GM19239 (cell line): Measurements from ENCODE around the gene TEAD3.

ENCODE experiments used
- DNase-seq: peaks from one replicate; pipeline ENCODE4 v3.0.0; 2011; ENCODE audit warnings: low spot score; ENCODE audit not compliant: insufficient read length
- FAIRE-seq: peaks from 2 replicates; lab custom pipeline; 2011; peaks lifted over from hg19 to GRCh38; lab: Jason Lieb, UNC

The TEAD3 gene

GRCh38 chr6:35429463-35429862 lies 67.4 kb downstream of the TEAD3 start:
- no peak for FAIRE-seq
- no peak for DNase-seq

- DNase-seq: no peak
- FAIRE-seq: no peak
Observed at GRCh38 chr6:35428421-35429149, 68.3 kb downstream of the TEAD3 start.

GRCh38 chr6:35427851-35428321 lies 69.0 kb downstream of the TEAD3 start:
- FAIRE-seq: no peak

GRCh38 chr6:35427435-35427834 lies 69.4 kb downstream of the TEAD3 start:
- no peak for FAIRE-seq
- DNase-seq: no peak

More at GRCh38 chr6:35427851-35428321, 69.0 kb downstream of the TEAD3 start:
- no peak for DNase-seq

- FAIRE-seq (no peak), DNase-seq (no peak)
Observed at GRCh38 chr6:35426074-35426473, 70.8 kb downstream of the TEAD3 start.

- FAIRE-seq (no peak), DNase-seq (no peak)
Observed at GRCh38 chr6:35425284-35425683, 71.6 kb downstream of the TEAD3 start.
